PFSK-1 (cell line): Measurements from ENCODE around the gene GRID1.

Experiments
- POLR2AphosphoS5 ChIP-seq: IDR thresholded peaks from 2 replicates; pipeline ENCODE4 v1.6.1; 2012; ENCODE audit warnings: low read depth, mild to moderate bottlenecking, control low read depth, low read length, moderate library complexity
- SIN3A ChIP-seq: IDR thresholded peaks from 2 replicates; pipeline ENCODE4 v1.6.1; 2012; ENCODE audit warnings: mild to moderate bottlenecking, low read length, moderate library complexity, borderline replicate concordance; ENCODE audit not compliant: insufficient read depth
- TAF1 ChIP-seq: IDR thresholded peaks from 2 replicates; pipeline ENCODE4 v1.6.1; 2012; ENCODE audit warnings: low read length, control low read depth, borderline replicate concordance; ENCODE audit not compliant: insufficient read depth
- TF ChIP-seq, protein P1 (sequence below), 2 experiments: IDR thresholded peaks; 2 replicates each; pipeline versions ENCODE4 v1.6.1 to v1.8.0; 2011 to 2012; ENCODE audit warnings: low read depth in 2 of 2, low read length in 2 of 2, control low read depth in 1 of 2, inconsistent platforms in 1 of 2, mild to moderate bottlenecking in 1 of 2, moderate library complexity in 1 of 2; ENCODE audit not compliant: insufficient read depth in 1 of 2

DNA sequence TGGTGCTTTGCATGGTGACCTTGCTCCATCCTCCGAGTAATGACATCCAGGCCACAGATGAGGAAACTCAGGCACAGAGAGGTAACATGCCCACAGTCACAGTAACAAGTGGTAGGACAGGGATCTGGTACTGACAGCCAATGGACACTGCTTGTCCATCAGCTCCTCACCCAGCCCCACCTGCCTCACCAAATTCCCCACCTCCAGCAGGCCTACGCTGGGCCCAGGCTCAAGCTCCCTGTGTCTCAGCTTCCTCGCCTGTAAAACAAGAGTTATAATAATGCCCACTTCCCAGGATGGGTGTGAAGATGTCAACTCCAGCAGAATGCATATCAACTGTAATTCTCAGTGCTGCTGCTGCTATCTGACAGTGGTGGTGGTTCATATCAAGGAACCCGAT, 123.8 kb downstream of the GRID1 start:
- TF ChIP-seq POLR2AphosphoS5, result no peak
- TF ChIP-seq, protein P1, sequence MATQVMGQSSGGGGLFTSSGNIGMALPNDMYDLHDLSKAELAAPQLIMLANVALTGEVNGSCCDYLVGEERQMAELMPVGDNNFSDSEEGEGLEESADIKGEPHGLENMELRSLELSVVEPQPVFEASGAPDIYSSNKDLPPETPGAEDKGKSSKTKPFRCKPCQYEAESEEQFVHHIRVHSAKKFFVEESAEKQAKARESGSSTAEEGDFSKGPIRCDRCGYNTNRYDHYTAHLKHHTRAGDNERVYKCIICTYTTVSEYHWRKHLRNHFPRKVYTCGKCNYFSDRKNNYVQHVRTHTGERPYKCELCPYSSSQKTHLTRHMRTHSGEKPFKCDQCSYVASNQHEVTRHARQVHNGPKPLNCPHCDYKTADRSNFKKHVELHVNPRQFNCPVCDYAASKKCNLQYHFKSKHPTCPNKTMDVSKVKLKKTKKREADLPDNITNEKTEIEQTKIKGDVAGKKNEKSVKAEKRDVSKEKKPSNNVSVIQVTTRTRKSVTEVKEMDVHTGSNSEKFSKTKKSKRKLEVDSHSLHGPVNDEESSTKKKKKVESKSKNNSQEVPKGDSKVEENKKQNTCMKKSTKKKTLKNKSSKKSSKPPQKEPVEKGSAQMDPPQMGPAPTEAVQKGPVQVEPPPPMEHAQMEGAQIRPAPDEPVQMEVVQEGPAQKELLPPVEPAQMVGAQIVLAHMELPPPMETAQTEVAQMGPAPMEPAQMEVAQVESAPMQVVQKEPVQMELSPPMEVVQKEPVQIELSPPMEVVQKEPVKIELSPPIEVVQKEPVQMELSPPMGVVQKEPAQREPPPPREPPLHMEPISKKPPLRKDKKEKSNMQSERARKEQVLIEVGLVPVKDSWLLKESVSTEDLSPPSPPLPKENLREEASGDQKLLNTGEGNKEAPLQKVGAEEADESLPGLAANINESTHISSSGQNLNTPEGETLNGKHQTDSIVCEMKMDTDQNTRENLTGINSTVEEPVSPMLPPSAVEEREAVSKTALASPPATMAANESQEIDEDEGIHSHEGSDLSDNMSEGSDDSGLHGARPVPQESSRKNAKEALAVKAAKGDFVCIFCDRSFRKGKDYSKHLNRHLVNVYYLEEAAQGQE (IDR thresholded peaks at IDR 0.05; ENCODE audit: insufficient read depth in 1 of 2, low read depth in 2 of 2, low read length in 2 of 2), result no peak
- no peak for TF ChIP-seq SIN3A
- TF ChIP-seq TAF1, result no peak
